ENCODE measurements around the gene COA5.

COA5 gene

DNA sequence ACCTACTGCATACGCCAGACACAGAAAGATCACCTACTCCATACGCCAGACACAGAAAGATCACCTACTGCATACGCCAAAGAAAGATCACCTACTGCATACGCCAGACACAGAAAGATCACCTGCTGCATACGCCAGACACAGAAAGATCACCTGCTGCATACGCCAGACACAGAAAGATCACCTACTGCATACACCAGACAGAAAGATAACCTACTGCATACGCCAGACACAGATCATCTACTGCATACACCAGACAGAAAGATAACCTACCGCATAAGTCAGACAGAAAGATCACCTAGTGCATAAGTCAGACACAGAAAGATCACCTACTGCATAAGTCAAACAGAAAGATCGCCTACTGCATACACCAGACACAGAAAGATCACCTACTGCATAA lies 25.8 kb downstream of the COA5 start:
- TF ChIP-seq, protein P1, sequence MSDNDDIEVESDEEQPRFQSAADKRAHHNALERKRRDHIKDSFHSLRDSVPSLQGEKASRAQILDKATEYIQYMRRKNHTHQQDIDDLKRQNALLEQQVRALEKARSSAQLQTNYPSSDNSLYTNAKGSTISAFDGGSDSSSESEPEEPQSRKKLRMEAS (IDR thresholded peaks at IDR 0.05; ENCODE audit: low read depth, low read length): no peak
- no peak for TF ChIP-seq POLR2A (IDR thresholded peaks at IDR 0.05; ENCODE audit: extremely low read depth, insufficient read length)
- TF ChIP-seq, protein P2, sequence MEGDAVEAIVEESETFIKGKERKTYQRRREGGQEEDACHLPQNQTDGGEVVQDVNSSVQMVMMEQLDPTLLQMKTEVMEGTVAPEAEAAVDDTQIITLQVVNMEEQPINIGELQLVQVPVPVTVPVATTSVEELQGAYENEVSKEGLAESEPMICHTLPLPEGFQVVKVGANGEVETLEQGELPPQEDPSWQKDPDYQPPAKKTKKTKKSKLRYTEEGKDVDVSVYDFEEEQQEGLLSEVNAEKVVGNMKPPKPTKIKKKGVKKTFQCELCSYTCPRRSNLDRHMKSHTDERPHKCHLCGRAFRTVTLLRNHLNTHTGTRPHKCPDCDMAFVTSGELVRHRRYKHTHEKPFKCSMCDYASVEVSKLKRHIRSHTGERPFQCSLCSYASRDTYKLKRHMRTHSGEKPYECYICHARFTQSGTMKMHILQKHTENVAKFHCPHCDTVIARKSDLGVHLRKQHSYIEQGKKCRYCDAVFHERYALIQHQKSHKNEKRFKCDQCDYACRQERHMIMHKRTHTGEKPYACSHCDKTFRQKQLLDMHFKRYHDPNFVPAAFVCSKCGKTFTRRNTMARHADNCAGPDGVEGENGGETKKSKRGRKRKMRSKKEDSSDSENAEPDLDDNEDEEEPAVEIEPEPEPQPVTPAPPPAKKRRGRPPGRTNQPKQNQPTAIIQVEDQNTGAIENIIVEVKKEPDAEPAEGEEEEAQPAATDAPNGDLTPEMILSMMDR (IDR thresholded peaks at IDR 0.05; ENCODE audit: low read depth, low read length): no peak
- no peak for TF ChIP-seq MYC (IDR thresholded peaks at IDR 0.05; ENCODE audit: low read depth, low read length)
- DNase-seq (ENCODE audit: low read depth): no peak
- H3K4me3 ChIP-seq (ENCODE audit: low read depth, low read length): no peak overlapping the region

- DNase-seq (ENCODE audit: low read depth): no peak
- TF ChIP-seq, protein P2 (IDR thresholded peaks at IDR 0.05; ENCODE audit: low read depth, low read length): peak; percentile 5
- TF ChIP-seq POLR2A (IDR thresholded peaks at IDR 0.05; ENCODE audit: extremely low read depth, insufficient read length): no peak
- H3K4me3 ChIP-seq (ENCODE audit: low read depth, low read length): no peak overlapping the region
Measured at GRCh38 chr2:98580656-98581284, 27.5 kb downstream of the COA5 start.

- no peak overlapping the region for H3K4me3 ChIP-seq (ENCODE audit: low read depth, low read length)
- TF ChIP-seq, protein P1 (IDR thresholded peaks at IDR 0.05; ENCODE audit: low read depth, low read length): no peak
- TF ChIP-seq POLR2A (IDR thresholded peaks at IDR 0.05; ENCODE audit: extremely low read depth, insufficient read length): no peak
- no peak for TF ChIP-seq MYC (IDR thresholded peaks at IDR 0.05; ENCODE audit: low read depth, low read length)
- TF ChIP-seq, protein P2 (IDR thresholded peaks at IDR 0.05; ENCODE audit: low read depth, low read length): no peak
- DNase-seq (ENCODE audit: low read depth): no peak
Measured at GRCh38 chr2:98579926-98580325, 28.4 kb downstream of the COA5 start.

- H3K4me3 ChIP-seq (ENCODE audit: low read depth, low read length): no peak overlapping the region
- no peak for DNase-seq (ENCODE audit: low read depth)
- TF ChIP-seq POLR2A (IDR thresholded peaks at IDR 0.05; ENCODE audit: extremely low read depth, insufficient read length): no peak
- TF ChIP-seq MYC (IDR thresholded peaks at IDR 0.05; ENCODE audit: low read depth, low read length): no peak
- TF ChIP-seq, protein P1 (IDR thresholded peaks at IDR 0.05; ENCODE audit: low read depth, low read length): no peak
- TF ChIP-seq, protein P2 (IDR thresholded peaks at IDR 0.05; ENCODE audit: low read depth, low read length): no peak
Measured at GRCh38 chr2:98578231-98578630, 30.1 kb downstream of the COA5 start.

DNA sequence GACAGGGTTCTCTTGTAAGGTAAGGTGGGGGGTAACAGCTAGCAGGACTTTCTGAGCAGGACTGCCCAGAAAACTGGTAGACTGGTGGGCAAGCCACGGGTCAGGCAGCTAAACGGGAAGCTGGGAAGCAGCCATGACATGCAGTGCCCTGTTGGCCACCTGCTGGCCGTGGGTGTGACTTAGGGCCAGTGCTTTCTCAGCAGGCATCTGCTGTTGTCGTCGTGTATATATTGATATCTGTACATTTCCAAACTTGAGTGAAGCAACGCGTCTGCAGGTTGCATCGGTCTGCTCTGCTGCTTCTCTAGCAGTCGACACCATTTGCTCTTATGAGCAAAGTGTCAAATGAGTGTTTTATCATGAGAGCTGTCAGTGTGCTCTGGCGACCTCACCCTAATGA lies 31.0 kb downstream of the COA5 start:
- no peak for TF ChIP-seq MYC (IDR thresholded peaks at IDR 0.05; ENCODE audit: low read depth, low read length)
- TF ChIP-seq, protein P2 (IDR thresholded peaks at IDR 0.05; ENCODE audit: low read depth, low read length): peak; percentile 18
- DNase-seq (ENCODE audit: low read depth): peak; percentile 15
- H3K4me3 ChIP-seq (ENCODE audit: low read depth, low read length): no peak overlapping the region

GRCh38 chr2:98576666-98577312 lies 31.5 kb downstream of the COA5 start:
- no peak overlapping the region for H3K4me3 ChIP-seq (ENCODE audit: low read depth, low read length)
- DNase-seq (ENCODE audit: low read depth): no peak
- no peak for TF ChIP-seq POLR2A (IDR thresholded peaks at IDR 0.05; ENCODE audit: extremely low read depth, insufficient read length)
- TF ChIP-seq, protein P1 (IDR thresholded peaks at IDR 0.05; ENCODE audit: low read depth, low read length): no peak
- TF ChIP-seq, protein P2 (IDR thresholded peaks at IDR 0.05; ENCODE audit: low read depth, low read length): no peak
- no peak for TF ChIP-seq MYC (IDR thresholded peaks at IDR 0.05; ENCODE audit: low read depth, low read length)
